Activated naive CD8-positive, alpha-beta T cell (primary cell): ENCODE measurements around the gene IRAK1.

Experiments
- H3K27ac Mint-ChIP-seq: one replicate; pipeline ENCODE4 v1.8.0; 2021; ENCODE audit warnings: mixed read lengths
- H3K27me3 Mint-ChIP-seq: one replicate; pipeline ENCODE4 v1.8.0; 2021; ENCODE audit warnings: mixed read lengths
- H3K36me3 Mint-ChIP-seq: one replicate; pipeline ENCODE4 v1.8.0; 2021; ENCODE audit warnings: mixed read lengths
- H3K4me1 Mint-ChIP-seq: one replicate; pipeline ENCODE4 v1.8.0; 2021; ENCODE audit warnings: low read depth, mixed read lengths
- H3K4me3 Mint-ChIP-seq: one replicate; pipeline ENCODE4 v1.8.0; 2021; ENCODE audit warnings: mild to moderate bottlenecking, mixed read lengths
- H3K9me3 Mint-ChIP-seq: one replicate; pipeline ENCODE4 v1.8.0; 2021; ENCODE audit warnings: low read depth, mixed read lengths

IRAK1 gene

DNA sequence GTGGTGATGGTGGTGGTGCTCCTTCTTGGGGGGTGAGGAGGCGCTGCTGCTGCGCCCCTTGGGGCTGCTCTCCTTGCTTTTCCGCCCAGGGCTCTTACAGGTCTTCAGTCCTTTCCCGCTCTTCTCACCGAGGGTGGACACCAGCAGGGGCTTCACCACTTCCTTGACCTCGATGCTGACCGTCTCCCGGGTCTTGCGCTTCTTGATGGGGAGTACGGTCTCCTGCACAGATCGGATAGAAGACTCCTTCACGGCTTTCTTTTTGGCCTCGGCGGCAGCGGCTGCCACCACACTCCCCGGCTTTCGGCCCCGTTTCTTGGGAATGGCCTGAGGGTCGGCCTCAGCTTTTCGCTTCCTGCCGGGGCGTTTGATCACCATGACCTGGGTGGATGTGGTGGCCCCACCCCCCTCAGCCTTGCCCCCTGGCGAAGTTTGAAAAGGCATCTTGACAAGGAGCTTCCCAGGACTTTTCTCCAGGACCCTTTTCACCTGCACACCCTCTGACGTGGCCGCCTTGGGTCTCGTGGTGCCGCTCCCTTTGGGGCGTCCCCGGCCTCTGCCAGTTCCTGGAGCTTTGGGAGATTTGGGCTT, 11.1 kb upstream of the IRAK1 start:
- H3K9me3 Mint-ChIP-seq = no peaks in the 10 kb centered on the region
- H3K4me1 Mint-ChIP-seq = peaks cover 5% of the 10 kb centered on the region
- no peak overlapping the region for H3K27ac Mint-ChIP-seq
- H3K27me3 Mint-ChIP-seq = no peaks in the 10 kb centered on the region
- H3K4me3 Mint-ChIP-seq = no peak overlapping the region
- H3K36me3 Mint-ChIP-seq = no peaks in the 10 kb centered on the region

DNA sequence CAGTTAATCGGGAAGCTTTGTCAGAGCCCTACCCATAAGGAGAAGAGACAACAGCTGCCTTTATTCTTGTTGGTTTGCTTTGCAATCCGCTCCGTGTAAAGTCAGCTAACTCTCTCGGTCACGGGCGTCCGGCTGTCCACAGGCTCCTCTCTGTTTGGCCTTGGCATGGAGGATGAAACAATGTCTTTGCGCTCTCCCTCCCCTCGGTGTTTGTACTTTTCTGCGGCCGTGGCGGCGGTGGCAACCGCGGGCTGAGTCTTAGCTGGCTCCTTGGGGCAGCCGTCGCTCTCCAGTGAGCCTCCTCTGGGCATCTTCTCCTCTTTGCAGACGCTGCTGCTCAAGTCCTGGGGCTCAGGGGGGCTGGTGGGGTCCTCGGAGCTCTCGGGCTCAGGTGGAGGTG, 10.6 kb upstream of the IRAK1 start:
- H3K36me3 Mint-ChIP-seq = no peaks in the 10 kb centered on the region
- peaks cover 5% of the 10 kb centered on the region for H3K4me1 Mint-ChIP-seq
- H3K4me3 Mint-ChIP-seq = no peak overlapping the region
- no peaks in the 10 kb centered on the region for H3K27me3 Mint-ChIP-seq
- no peak overlapping the region for H3K27ac Mint-ChIP-seq
- H3K9me3 Mint-ChIP-seq = no peaks in the 10 kb centered on the region

DNA sequence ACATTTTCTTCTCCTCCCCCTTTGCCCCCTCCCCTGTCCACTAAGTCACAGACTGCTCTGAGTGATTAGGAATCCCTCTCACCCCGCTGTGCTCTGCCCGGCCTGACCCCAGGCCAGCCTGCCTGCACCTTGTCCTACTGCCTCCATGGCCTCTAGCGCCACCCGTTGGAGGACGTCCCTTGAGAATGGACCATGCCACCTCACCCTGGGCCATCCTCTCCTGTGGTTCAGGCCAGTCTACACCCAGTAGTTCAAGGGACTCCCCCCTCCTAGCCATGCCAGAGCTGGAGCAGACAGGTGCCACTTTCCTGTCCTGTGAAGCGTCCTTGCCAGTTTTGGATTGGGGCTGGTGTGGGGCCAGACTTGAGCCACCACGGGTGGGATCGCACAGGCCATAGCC, 9.7 kb upstream of the IRAK1 start:
- Mint-ChIP-seq H3K27ac (no peak overlapping the region), H3K9me3 (no peaks in the 10 kb centered on the region), H3K4me3 (no peak overlapping the region), H3K27me3 (no peaks in the 10 kb centered on the region), H3K4me1 (peaks cover 3% of the 10 kb centered on the region), H3K36me3 (no peaks in the 10 kb centered on the region)

DNA sequence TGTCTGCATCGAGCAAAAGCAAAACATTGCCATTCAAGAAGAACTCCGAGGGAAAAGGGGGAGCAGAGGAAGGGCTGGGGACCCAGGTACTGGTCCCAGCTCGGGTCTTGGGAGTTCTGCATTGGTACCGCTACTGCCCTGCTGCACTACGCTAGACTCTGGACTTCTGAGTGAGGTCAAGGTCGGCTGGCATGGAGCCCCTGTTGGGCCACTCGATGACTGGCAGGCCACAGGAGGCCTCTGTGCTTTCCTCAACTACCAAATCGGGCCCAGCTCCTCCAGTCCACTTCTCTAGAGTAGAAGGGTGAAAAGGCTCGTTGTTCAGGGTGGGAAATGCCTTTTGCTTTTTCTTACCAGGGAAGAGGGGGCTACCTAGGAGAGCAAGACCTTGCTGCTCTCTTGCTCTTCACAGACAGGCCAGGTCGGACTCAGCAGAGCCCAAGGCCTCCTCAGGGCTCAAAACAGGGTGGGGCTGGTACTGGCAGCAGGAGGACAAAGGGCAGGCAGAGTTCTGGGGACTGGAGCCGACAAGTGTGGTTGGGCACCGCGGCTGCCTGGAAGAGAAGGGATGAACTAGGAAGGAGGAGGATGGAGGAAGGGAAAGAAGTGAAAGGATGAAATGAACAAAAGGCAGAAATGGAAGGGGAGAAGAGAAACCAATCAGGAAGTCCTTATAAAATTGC, 8.9 kb upstream of the IRAK1 start:
- Mint-ChIP-seq H3K27me3 (no peaks in the 10 kb centered on the region), H3K27ac (peak overlapping the region; percentile 46), H3K4me3 (no peak overlapping the region), H3K36me3 (no peaks in the 10 kb centered on the region), H3K4me1 (peaks cover 3% of the 10 kb centered on the region), H3K9me3 (no peaks in the 10 kb centered on the region)

DNA sequence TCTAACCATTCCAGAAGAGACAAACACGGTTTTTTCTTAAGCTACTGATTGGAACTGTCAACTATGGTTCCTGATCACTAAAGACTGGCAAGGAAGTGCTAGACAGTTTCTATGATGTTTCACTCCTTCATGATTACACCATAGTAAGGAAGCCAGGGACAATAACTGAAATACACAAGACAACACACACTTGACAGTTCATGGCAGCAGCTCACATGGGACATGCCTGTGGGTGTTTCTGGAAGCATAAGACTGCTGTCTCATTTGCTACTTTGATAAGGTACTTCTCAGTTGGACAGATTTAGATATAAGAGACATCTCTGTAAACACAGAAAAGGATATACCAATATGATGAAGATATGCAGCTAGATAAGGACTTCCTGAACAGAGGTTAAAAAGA, 8.3 kb upstream of the IRAK1 start:
- Mint-ChIP-seq H3K4me1 (peaks cover 3% of the 10 kb centered on the region), H3K27ac (peak overlapping the region; percentile 46), H3K36me3 (no peaks in the 10 kb centered on the region), H3K4me3 (no peak overlapping the region), H3K27me3 (no peaks in the 10 kb centered on the region), H3K9me3 (no peaks in the 10 kb centered on the region)

DNA sequence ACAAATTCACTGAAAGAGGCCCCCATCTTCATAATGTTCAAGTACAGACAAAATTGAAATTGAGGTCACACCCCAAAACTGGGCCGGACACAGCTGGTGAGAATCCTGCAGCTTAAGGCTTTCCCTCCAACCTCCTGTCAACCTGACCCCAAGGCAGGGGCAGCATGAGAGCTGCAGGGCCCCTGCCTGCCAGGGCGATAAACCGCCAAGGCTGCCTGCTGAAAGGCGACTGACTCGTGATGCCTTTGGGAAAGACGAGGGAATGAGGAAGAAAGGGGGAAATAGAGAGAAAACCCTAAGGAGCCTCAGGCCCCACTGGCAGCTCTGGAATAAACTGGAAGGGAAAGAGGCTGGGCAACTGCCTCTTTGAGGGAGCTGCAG, 7.3 kb upstream of the IRAK1 start:
- H3K4me1 Mint-ChIP-seq = peaks cover 3% of the 10 kb centered on the region

DNA sequence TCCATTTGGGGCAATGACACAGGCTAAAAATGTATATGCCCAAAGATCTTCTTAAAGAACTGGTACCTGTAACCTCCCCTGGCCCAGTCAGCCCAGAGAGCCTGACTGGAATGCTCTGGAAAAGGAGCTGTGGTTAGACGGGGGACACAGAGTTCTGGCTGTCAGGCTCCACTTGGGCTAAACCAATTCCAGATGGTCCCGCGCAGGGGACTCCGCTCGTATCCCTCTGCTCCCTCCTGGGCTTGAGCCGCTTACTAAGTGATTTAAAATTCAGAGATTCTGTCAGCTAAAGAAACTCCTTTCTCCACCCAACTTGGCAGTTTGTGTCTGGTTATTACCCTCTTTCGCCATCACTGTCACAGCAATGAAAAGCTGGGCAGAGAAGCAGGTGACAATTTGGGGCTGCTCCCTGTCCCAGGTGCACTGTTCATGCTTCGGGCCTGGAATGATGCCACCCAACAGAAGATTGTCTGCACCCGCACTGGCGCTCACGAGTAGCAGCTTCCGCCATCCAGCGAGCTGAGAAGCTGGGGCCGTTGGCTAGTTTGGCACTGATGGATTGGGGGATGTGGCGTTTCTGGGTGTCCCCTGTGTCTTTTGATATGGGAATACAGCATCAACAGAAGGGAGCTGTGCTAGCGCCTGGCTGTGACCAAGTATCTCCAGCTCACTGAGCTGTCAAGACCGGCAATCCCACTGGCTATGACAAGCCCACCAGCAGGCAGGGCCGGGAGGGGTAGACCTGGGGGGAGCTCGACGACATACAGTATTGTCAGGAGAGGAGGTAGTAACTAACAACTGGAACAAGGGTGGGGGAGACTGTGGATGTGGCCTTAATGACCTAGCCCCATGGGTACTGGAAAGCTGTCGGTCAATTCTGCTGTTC, 6.7 kb upstream of the IRAK1 start:
- H3K4me1 Mint-ChIP-seq = peaks cover 5% of the 10 kb centered on the region
- H3K27me3 Mint-ChIP-seq = no peaks in the 10 kb centered on the region
- no peaks in the 10 kb centered on the region for H3K36me3 Mint-ChIP-seq
- H3K4me3 Mint-ChIP-seq = no peak overlapping the region
- no peak overlapping the region for H3K27ac Mint-ChIP-seq
- H3K9me3 Mint-ChIP-seq = no peaks in the 10 kb centered on the region

More for the DNA sequence above, 7.3 kb upstream of the IRAK1 start:
- H3K27me3 Mint-ChIP-seq = no peaks in the 10 kb centered on the region
- H3K27ac Mint-ChIP-seq = no peak overlapping the region
- no peaks in the 10 kb centered on the region for H3K9me3 Mint-ChIP-seq
- no peak overlapping the region for H3K4me3 Mint-ChIP-seq
- H3K36me3 Mint-ChIP-seq = no peaks in the 10 kb centered on the region

DNA sequence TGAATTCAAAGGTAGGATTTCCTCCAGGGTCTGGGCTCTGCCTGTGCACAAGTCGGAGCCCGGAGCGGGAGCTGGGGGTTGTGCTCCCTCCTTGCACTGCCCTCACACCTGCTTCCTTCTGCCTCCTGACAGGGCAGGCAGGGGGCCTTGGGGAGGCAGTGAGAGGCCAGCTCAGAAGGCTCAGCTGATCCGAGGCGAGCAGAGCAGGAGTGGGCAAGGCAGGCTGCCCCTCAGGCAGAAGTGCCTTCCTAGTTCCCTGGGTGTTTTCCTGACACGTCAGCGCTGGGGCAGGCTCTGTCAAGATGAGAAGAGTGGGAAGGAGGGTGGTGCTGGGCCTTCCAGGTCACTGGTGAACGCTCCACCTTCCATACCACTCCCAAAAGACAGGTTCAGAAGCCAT, 5.5 kb upstream of the IRAK1 start:
- H3K27ac Mint-ChIP-seq = no peak overlapping the region
- H3K4me3 Mint-ChIP-seq = no peak overlapping the region
- H3K36me3 Mint-ChIP-seq = no peaks in the 10 kb centered on the region
- peaks cover 11% of the 10 kb centered on the region for H3K4me1 Mint-ChIP-seq
- H3K9me3 Mint-ChIP-seq = no peaks in the 10 kb centered on the region
- H3K27me3 Mint-ChIP-seq = no peaks in the 10 kb centered on the region

DNA sequence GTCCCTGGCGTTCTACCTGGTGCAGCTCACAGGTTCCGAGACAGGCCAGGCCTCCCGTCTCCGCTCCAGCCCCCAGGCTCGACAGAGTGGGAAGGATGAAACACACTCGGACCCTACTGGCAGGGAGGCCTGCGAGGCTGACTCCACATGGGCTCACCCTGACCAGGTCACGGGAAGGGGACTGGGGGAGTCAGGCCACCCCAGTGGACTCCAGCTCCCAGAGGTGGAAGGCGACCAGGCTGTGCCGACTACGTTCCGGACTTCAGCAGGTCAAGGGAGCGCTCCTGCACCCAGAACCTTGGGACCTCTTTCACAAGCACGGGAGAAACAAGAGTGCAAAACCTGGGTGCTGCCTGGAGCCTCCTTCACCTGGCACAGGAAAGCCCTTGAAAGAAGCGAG, 4.6 kb upstream of the IRAK1 start:
- no peak overlapping the region for H3K27ac Mint-ChIP-seq
- no peak overlapping the region for H3K4me3 Mint-ChIP-seq
- H3K9me3 Mint-ChIP-seq = no peaks in the 10 kb centered on the region
- H3K4me1 Mint-ChIP-seq = peaks cover 11% of the 10 kb centered on the region
- no peaks in the 10 kb centered on the region for H3K36me3 Mint-ChIP-seq
- no peaks in the 10 kb centered on the region for H3K27me3 Mint-ChIP-seq

DNA sequence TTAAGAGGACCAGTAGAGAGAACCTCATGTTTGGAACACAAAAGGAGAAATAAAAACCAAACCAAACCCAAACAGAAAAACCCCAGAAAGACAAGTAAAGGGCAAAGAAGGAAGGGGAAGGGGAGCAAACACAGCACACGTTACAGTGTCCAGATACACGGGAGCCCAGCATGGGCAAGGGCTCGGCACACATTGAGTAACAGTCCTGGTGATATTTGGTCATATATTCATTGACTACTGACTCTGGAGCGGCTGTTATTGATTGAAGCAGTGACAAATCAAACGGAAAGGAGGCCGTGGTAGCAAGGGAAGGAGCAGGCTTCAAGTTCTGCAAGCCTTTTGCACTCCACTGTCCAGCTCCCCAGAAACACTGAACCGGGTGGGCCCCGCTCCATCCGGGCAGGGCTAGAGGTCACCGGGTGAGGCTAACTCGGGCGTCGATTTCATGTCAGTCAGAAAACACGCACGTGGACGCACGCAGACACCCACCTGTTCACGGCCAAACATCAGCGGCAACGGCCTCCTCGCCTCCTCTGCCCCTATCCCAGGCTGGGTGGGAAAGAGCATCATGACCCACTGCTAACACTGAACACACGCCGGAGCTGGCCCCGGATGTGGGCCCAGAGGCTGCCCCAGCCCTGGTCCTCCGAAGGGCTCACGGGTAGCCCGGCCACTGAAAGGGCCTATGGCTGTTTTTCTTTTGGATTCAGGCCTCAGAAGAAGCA, 3.7 kb upstream of the IRAK1 start:
- no peaks in the 10 kb centered on the region for H3K36me3 Mint-ChIP-seq
- H3K27ac Mint-ChIP-seq = peak overlapping the region; percentile 76
- no peak overlapping the region for H3K4me3 Mint-ChIP-seq
- H3K9me3 Mint-ChIP-seq = no peaks in the 10 kb centered on the region
- peaks cover 13% of the 10 kb centered on the region for H3K4me1 Mint-ChIP-seq
- H3K27me3 Mint-ChIP-seq = no peaks in the 10 kb centered on the region

DNA sequence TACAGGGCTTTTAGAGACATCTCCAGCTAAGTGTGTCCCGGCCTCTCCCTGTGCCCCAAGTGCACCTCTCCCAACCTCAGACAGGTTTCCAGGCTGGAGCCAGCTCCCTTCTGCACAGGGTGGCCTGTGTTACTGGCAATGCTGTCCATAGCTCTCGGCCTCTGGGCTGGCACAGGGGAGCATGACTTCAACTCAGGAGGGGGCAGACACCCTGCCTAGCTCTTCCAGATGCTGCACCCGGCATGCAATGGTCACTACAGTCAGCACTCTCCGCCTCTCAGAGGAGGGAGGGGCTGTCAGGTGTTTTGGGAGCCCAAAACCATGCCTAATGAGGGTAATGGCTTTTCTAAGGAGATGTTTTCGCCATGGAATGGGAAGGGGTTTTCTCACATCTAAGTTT, 2.4 kb upstream of the IRAK1 start:
- H3K9me3 Mint-ChIP-seq = no peaks in the 10 kb centered on the region
- H3K4me1 Mint-ChIP-seq = peaks cover 10% of the 10 kb centered on the region
- H3K27ac Mint-ChIP-seq = no peak overlapping the region
- H3K36me3 Mint-ChIP-seq = no peaks in the 10 kb centered on the region
- no peak overlapping the region for H3K4me3 Mint-ChIP-seq
- H3K27me3 Mint-ChIP-seq = no peaks in the 10 kb centered on the region

DNA sequence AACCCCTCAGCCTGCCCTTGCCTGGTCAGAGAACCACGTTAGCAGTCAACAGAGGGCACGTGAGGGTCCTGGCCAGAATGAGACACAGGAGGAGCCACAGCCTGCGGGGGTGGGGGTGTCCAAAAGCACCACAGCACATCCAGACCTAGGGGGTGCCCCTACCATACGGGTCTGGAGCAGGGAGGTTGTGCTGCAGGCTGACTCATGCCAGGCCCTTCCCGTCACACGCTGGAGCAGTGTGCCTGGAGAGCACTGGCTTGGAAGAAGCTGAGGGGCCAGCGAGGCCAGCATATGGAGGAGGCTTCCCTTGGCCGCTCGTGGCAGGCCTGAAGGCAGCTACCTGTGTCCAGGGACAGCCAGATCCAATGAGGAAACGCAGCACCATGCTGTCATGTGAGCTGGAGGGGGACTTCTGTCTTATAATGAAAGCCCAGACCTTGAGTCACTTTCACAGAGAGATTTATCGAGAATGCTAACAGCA, 1.5 kb upstream of the IRAK1 start:
- peak overlapping the region; percentile 90 for H3K27ac Mint-ChIP-seq
- peaks cover 10% of the 10 kb centered on the region for H3K4me1 Mint-ChIP-seq
- H3K27me3 Mint-ChIP-seq = no peaks in the 10 kb centered on the region
- peak overlapping the region; percentile 23 for H3K4me3 Mint-ChIP-seq
- H3K36me3 Mint-ChIP-seq = no peaks in the 10 kb centered on the region
- no peaks in the 10 kb centered on the region for H3K9me3 Mint-ChIP-seq

DNA sequence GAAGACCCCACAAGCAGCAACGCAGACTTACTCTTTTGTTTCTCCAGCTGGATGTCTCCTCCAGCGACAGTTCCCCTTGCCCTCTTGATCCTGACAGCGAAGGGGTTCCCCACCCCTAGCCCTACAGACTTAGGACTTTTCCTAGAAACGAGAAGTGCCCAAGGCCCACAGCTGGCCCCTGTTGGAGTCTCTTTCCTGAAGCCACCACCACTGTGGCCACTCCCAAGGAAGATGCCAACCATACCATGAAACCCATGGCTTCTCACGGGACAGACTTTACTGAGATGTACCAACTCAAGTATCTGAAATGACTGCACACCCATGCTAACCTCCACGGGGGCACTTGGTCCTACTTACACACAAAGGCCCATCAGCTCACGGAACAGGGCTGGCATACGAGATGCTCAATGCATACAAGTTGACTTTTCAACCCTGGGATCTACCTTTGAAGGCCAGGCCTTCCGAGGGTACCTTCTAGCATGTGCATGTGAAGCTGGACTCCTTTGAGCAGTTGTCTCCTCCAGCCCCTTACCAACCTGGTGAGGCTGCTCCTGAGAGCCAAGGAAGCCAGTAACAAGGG, 924 bp upstream of the IRAK1 start:
- H3K27ac Mint-ChIP-seq = peak overlapping the region; percentile 90
- H3K9me3 Mint-ChIP-seq = no peaks in the 10 kb centered on the region
- peaks cover 14% of the 10 kb centered on the region for H3K4me1 Mint-ChIP-seq
- no peaks in the 10 kb centered on the region for H3K27me3 Mint-ChIP-seq
- no peaks in the 10 kb centered on the region for H3K36me3 Mint-ChIP-seq
- H3K4me3 Mint-ChIP-seq = peak overlapping the region; percentile 89

DNA sequence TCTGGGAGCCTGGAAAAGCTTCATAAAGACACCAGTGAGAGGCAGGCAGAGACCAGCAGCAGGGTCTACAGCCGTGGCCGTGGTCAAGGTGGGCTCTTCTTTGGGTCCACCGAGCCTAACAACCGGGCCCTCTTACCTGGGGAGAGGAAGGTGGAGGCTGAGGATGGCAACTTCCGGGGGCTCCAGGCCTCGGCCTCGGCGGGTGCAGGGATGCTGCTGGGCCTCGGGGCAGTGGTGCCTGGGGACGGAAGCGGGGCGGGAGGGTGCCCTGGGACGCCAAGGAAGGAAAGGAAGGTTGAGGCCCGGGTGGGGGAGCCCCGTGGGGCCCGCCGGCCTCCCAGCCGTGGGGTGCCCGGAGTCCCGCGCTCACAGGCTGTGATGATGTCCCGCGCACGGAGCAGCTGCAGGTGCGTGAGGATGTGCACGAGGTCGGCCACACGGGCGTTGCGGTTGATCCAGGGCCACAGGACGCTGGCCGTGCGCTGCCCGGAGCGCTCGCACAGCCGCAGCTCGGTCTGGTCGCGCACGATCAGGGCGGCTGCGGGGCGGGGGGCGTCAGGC, 561 bp downstream of the IRAK1 start:
- Mint-ChIP-seq H3K4me3 (peak overlapping the region; percentile 90), H3K36me3 (no peaks in the 10 kb centered on the region), H3K27ac (peak overlapping the region; percentile 91), H3K4me1 (peaks cover 20% of the 10 kb centered on the region), H3K9me3 (no peaks in the 10 kb centered on the region), H3K27me3 (no peaks in the 10 kb centered on the region)
